ENCODE data around the gene NKX2-3.

GRCh38 chr10:99527526-99528493, 4.9 kb upstream of the NKX2-3 start:
- TF ChIP-seq CEBPB (IDR thresholded peaks at IDR 0.05; ENCODE audit: low read depth): no peak
- TF ChIP-seq, protein P1, sequence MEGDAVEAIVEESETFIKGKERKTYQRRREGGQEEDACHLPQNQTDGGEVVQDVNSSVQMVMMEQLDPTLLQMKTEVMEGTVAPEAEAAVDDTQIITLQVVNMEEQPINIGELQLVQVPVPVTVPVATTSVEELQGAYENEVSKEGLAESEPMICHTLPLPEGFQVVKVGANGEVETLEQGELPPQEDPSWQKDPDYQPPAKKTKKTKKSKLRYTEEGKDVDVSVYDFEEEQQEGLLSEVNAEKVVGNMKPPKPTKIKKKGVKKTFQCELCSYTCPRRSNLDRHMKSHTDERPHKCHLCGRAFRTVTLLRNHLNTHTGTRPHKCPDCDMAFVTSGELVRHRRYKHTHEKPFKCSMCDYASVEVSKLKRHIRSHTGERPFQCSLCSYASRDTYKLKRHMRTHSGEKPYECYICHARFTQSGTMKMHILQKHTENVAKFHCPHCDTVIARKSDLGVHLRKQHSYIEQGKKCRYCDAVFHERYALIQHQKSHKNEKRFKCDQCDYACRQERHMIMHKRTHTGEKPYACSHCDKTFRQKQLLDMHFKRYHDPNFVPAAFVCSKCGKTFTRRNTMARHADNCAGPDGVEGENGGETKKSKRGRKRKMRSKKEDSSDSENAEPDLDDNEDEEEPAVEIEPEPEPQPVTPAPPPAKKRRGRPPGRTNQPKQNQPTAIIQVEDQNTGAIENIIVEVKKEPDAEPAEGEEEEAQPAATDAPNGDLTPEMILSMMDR (IDR thresholded peaks at IDR 0.05 in 2 of 3, conservative IDR thresholded peaks at IDR 0.05 in 1 of 3; ENCODE audit: borderline replicate concordance in 1 of 3, insufficient read depth in 1 of 3, low read depth in 2 of 3, low read length in 2 of 3): no peak
- TF ChIP-seq POLR2A (IDR thresholded peaks at IDR 0.05; ENCODE audit: borderline replicate concordance, extremely low read depth, insufficient read depth, insufficient read length): no peak
- TF ChIP-seq EGR1 (IDR thresholded peaks at IDR 0.05; ENCODE audit: low read depth): no peak
- no peak for TF ChIP-seq JUND (IDR thresholded peaks at IDR 0.05)
- TF ChIP-seq, protein P2, sequence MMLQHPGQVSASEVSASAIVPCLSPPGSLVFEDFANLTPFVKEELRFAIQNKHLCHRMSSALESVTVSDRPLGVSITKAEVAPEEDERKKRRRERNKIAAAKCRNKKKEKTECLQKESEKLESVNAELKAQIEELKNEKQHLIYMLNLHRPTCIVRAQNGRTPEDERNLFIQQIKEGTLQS (IDR thresholded peaks at IDR 0.05): no peak
- TF ChIP-seq SIN3A (IDR thresholded peaks at IDR 0.05; ENCODE audit: low read depth): no peak
- TF ChIP-seq CBX3 (IDR thresholded peaks at IDR 0.05; ENCODE audit: low read depth): no peak
